Right renal pelvis (tissue), 4 donors: Measurements from ENCODE around the gene CDH22. TPM values are rescaled to one million over a fixed set of nuclear protein-coding genes. Genes with fewer than 3 reads are reported as not detected.
A peak's percentile ranks its signal among the peaks of the same experiment; 100 is the strongest.

Source experiments
- DNase-seq, 4 donors: peaks; one replicate each; pipeline ENCODE4 v3.0.0-alpha.2; 2013; ENCODE audit warnings: low read depth in 4 of 4, low spot score in 3 of 4, missing footprints in 1 of 4
- polyA plus RNA-seq, 4 donors: library from polyadenylated mRNA; unstranded; fragments of 120-200 nt; gene quantifications; one replicate each; pipeline ENCODE4 v1.2.1, GENCODE V29; 2013; ENCODE audit not compliant: insufficient read length in 4 of 4

Gene CDH22
- polyA plus RNA-seq, 4 donors, result 0.07 to 0.12 TPM; not detected in 2

DNA sequence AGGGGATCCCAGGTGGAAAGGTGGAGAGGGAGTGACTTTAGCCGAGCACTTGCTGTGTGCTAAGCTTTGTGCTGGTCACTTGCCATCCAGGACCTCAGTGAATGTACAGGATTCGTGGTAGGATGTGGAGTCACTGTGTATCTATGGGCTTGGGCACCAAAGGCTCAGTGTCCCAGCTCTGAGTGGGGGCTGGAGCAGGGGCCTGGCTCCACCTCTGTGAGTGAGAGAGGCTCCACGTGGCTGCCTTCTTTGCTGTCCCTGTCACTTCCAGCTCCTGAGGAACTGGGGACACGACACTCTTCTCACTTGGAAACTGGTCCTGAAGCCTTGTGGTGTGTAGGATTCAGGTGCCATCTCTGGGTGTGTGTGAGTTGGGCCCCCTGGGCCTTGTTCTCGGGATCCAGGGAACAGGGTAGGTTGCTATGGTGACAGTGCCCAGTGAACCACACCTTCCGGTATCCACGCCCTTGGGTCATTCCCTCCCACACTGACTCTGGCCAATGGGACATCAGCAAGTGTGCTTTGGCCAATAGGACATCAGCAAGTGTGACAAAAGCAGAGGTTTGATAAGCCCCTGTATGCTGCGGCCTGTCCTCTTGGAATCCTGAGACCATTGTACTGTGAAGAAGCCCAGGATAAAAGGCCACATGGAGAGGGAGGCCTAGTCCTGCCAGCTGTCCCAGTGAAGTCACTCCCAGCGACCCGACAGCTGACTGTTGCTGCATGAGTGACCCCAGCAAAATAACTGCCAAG, 87.7 kb downstream of the CDH22 start:
- peak in 3 of 4 donors; percentile 28 to 31 (median 31) for DNase-seq

DNA sequence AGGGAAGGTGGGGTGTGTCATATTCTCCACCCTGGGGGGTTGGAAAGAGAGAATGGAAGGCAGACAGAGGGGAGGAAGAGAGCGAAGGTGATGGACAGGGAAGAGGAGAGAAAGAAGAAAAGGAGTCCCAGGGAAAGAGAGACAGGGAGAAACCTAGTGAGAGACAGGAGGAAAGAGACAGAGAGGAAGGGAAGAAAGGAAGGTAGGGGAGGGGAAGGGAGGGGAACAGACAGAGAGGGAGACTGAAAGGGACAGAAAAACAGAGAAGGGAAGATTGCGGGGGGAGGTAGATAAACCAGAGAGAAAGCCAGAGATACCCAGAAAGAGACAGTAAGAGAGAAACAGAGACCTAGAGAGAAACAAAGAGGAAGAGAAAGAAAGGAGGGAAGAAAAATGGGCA, 88.4 kb downstream of the CDH22 start:
- DNase-seq, result no peak

DNA sequence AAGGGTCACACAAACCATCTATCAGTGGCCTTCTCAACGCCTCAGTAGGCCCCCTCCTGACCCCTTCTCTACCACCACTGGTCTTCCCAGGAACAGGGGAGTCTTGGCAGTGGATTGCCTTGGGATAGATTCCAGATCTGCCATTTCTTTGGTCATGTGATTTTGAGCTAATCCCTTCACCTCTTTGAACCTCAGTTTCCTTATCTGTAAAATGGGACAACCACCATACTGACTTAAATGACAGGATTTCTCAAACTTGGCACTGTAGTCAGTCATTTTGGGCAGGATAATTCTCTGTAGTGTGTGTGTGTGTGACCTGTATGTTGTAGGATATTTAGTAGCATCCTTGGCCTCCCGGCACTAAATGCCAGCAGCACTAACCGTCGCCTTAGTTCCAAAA, 89.1 kb downstream of the CDH22 start:
- DNase-seq, result no peak

DNA sequence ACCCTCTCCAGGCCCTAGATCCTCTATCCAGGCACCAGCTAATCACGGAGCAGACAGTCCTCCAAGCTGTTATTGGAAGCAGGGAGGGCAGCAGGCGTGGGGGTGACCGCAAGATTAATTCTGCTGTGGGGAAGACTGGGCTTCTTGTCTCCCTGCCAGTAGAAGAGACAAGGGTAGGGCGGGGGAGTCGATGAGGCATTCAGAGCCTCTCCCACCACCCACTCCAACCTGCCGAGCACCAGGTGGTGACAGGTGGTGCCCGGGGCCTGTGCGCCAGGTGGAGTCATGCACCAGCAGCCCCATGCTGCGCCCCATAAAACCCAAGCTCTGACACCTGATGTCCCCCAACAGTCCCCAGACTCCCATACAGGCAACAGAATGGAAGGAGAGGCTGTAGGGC, 89.6 kb downstream of the CDH22 start:
- no peak for DNase-seq

DNA sequence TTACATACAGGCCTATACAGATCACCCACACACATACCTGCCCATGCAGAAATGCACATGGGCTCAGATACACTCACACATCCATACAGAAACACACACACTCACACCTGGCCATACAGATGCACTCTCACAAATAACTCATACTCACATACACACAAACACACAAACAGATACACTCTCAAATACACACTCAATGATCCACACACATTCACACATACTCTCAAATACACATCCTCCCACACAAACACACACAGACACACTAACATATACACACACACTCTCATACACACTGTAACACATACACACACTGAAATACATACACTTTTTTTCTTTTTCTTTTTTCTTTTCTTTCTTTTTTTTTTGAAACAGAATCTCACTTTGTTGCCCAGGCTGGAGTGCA, 90.7 kb downstream of the CDH22 start:
- DNase-seq, result no peak

DNA sequence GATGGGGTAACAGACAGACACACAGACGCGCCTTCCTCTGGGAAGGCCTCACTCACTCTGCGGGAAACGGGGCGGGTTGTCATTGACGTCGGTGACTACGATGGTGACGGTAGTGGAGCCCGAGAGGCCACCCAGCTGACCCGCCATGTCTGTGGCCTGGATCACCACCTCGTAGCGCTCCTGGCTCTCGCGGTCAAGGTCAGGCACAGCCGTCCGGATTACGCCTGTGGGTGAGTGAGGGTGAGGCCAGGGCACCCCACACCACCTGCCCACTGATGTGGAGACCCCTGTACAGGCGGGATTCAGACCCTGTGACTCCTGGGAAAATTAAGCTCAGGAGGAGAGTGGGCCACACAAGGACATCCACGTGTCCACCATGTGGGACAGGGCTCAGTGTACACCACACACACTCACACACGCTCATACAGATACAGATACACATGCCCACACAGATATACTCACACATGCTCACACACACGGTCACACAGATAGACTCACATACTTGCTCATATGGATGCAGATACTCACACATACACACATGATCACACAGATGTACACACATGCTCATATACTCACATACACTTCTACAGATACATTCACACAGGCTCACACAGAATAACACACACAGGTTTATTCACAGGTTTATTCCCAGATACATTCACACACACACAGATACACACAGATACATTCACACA, 91.4 kb downstream of the CDH22 start:
- DNase-seq, result no peak

DNA sequence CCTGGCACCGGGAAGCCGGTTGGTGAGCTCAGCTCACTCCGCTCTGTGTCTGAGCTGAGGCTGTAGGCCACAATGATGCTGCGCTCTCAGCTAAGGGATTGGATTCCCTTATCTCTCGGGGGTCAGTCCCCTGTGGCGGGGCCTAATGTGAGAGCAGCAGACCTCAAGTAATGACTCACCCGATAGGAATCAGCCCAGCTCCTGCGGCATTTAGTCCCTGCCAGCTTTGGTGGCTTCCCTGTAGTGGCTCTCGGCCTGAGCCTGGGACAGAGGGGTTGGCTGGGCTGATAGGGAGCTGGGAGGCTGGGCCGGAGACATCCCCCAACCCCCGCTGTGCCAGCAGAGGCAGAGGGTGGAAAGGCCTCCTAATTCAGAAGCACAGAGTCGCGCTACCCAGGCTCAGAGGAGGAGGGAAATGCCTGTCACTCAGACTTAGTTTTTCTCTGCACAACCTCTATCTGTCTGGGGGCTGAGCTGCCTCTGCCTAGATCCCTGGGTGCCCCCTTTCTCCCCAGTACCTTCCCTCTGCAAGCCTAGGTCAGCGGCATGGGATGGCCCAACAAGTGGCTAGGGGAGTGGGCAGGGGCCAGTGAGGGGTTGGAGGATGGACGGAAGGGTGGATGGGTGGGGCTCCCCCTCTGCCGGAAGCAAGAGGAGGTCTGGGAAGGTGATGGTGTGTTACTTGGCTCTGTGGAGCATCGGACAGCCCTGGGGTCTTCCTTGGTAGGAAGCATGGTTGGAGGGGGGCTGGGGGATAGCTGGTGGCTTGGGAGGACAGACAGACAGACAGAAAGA, 92.2 kb downstream of the CDH22 start:
- no peak for DNase-seq

DNA sequence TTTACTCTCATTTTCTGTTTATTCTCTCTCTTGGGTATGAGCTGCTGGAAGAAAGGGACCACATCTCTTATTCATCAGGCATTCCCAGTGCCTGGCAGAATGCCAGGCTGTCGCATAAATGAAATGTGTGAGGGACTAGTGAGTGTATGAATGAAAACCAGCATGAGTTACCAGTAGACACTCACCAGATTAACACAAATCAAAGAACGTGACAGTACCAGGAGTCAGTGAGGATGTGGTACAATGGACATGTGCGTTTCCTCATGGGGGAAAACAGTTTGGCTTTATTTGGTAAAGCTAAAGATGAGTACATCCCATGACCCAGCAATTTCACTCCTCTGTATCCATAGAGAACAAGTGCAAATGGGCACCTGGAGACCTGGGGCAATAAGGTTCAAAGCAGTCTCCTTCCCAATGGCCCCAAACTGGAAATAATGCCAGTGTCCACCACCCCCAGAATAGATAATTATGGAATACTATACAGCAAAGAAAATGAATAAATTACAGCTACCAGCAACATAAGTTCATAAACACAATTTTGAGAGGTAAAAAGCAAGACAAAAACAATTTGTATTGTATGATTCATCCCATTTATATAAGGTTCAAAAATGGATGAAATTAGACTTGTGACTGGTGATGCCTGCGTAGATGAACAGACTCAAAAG, 93.3 kb downstream of the CDH22 start:
- no peak for DNase-seq

DNA sequence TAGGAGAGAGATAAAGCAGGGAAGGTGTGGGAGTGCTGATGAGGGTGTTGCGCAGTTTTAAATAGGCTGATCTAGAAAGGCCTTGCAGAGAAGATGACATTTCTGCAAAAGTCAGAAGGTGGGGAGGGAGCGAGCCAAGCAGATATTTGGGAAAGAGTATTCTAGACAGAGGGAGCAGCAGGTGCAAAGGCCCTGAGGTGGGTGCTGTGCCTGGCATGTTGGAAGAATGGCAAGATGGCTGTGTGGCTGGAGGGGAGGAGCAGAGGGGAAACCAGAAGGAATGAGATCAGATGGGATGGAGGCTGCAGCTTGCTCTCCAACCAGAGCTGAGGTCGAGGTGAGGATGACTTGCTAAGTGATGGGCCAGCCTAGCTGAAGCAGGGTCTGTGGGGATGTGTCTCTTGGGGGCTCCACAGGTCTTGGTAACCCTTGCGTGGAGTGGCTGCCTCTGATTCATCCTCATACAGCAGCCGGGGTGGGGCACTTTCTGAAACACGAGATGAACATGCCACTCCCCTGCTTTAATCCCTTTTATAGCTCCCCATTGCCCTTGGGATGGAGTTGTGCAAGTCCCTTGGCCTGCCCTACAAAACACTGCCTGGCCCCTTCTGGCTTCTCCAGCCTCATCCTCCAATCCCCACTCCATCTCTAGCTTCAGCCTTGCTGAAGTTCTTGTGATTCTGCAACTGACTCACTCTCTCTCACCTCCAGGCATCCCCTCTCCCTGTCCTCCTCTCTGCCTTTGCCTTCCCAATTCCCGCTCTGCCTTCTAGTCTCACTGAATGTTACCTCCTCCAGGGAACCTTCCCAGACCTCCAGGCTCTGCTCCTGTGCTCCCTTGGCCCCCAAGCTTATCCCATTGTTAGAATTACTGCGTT, 94.1 kb downstream of the CDH22 start:
- DNase-seq, result no peak

DNA sequence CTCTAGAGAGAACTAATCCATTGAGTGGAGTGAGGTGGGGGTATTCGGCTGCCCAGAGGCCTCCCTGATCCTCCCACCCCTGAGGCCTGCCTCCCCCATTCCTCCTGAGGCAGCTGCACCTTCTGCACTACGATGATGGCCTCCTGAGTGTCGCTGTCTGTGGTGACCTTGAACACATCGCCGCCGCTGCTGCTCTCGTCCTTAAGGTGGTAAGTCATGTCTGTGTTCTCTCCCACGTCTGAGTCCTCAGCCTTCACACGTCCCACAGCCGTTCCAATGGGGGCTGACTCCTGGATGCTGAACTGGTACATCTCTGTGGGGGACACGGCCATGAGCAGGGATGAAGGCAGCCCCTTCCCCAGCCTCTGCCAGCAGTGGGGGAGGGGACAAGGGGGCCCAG, 95.4 kb downstream of the CDH22 start:
- DNase-seq, result no peak

DNA sequence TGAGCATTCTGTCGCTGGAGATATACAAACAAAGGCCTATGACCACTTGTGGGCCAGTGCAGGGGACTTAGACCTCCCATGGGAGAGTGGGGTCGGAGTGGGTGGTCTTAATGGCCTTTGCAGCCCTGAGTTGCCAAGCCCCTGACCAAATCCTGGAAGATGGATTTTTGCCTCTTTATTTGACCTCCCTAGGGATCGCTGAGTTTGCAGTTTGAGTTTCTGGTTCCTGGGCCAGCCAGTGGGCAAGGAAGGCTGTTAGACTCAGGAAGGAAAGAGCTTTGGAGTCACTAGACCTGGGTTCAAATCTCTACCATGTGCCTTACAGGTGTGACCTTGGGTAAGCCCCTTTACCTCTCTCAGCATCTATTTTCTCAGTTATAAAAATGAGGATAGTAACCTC, 96.0 kb downstream of the CDH22 start:
- no peak for DNase-seq

DNA sequence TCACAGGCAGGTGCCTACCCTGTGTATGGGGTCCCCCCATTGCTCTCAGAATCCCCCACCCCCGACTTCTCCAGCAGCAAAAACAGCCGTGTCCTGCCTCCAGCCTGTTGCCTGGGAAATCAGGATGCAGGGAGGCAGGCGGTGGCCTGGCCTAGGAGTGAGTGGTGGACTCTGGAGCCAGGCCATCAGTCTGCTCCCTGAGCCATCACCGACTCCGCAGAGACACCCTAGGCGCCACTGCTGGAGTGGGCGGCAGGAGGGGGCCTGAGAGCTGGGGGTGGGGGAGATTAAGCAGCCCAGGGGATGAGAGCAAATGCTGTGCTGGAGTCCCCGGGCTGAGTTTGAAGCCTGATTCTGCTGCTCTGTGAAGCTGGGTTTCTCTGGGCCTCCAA, 97.0 kb downstream of the CDH22 start:
- no peak for DNase-seq

DNA sequence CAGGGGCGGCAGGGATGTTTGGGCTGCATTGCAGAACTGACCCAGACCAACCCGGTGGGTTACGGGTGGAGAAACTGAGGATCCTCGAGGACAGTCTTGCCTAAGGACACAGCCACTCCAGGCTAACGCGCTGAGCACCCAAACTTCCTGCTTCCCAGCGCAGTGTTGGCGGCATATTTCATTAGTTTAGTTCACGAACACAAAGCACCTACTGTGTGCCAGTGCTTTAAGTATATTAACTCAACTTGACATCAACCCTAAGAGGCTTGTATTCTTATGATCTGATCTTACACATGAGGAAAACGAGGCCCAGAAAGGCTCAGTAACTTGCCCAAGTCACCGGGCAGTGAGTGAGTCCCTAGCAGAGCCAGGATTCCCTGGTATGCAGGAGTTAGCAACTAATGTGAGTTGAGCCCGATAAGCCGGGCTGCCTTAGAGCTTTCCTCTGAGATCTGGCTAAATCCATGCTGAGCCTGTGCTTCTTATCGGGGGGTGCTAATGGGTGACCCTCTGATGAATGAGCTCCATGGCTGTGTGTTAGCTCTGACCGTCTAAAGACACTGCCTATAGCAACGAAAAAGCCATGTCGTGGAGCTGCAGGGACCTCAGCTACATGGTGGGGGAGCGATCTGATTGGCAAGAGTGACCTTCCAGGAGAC, 97.5 kb downstream of the CDH22 start:
- DNase-seq, result no peak

DNA sequence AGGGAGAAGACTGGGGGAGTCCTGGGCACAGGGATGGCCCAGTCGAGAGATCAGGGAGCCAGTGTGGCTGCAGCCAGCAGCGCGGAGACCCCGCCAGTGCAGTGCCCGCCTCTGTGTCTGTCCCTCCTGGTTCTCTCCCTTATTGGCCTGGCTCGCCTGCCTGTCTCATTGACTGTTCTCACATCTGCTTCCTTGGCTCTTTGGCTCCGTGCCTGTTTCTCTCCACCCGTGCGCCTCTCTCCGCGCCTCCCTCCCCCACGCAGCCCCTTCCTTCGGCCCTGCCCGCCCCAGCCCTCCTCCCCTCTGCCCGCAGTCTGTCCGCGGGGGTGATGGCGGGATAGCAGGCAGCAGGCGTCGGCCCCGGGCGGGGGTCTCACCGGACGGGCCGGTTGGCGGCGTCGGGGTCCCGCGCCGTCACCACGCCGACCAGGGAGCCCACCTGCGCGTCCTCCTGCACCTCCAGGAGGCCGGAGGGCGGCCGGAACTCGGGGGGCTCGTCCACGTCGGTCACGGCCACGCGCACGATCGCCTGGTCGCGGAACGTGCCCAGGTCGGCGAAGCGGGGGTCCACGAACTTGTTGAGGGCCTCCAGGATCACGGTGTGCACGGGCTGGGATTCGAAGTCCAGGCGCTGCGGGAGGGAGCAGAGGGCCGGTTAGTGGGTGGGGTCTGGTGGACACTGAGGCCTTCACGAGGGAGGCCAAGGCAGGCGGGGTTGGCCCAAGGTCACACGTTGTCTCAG, 98.2 kb downstream of the CDH22 start:
- no peak for DNase-seq

DNA sequence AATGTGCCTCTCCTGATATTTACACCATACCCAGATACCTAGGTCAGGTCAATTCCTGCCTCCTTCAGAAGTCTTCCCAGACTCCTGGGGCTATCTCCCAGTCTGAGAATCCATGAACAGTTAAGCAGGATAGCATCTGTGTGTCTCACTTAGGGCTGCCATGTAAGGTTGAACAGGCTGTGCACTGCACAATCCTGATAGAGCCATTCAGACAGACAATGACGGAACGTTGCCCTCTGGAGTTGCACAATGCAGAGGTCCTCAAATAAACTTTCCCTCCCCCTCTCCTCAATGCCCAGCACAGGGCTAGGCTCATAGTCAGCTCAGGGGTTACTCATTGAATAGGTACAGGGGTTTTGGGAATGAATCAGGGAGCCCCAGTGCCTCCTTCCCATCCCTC, 100.5 kb downstream of the CDH22 start:
- no peak for DNase-seq

DNA sequence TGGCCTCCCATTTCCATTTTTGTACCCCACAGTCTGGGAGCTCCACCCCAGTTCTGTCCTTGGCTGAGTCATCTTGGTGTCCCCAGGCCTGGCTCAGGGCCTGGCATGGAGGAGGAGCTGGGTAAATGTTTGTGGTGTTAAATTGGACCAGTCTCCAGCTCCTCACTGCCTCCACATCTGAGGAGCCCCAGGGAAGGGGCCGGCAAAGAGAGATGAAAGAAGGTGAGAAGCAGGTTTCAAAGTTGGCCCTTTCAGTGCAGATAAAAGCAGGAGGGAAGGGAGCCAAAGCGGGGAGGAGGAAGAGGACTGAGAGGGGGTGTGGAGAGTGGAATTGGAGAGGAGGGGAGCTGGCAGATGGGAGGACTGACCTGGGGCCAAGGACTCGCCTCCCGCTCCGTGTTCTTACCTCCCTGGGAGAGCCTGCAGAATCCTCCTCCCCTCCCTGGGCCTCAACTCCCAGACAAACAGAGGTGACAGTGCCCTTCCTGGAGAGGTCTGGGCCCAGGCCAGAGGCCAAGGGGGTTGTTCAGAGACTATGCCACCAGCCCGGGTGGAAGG, 101.2 kb downstream of the CDH22 start:
- no peak for DNase-seq

DNA sequence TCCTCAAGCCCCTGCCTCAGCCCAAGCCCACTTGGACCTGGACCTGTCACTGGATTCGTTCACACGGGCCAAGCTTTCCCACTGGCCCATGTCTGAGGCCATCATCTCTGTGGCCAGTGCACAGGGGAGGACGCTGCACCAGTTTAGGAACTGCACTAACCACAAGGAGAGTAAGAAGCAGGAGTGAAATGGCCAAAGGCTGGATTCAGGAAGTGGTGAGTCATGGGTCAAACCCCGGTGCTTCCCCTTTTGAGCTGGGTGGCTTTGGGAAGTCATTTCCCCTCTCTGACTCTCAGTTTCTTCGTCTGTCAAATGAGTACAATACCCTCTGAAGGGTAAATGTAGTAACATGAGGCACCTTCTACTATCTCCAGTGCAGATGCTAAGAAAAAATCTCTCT, 102.3 kb downstream of the CDH22 start:
- DNase-seq, result no peak

DNA sequence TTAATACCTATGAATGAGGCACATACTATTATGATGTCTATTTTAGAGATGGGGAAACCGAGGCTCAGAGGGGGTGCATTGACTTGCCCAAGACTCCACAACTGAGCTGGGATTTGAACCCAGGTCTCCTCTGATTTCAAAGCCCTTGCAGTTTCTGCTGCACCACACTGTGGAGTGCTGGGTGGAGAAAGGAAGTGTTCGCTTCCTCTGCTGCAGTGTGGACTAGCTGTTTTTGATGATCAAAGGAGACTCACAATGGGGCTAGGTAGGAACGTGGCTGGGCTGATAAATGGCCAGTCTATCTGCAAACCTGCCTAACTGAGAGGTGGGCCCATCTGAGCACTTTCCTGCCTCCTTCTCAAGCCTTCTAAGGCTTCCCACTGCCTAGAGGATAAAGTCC, 102.9 kb downstream of the CDH22 start:
- no peak for DNase-seq
